HG02884 (cell line): Measurements from ENCODE around the gene STYXL1.

Experiments
- ATAC-seq: cut with Tn5 transposase; IDR thresholded peaks from one replicate; pipeline ENCODE4 v1.9.1; 2021; ENCODE audit warnings: mild to moderate bottlenecking, moderate library complexity; ENCODE audit not compliant: unreplicated experiment

The STYXL1 gene

GRCh38 chr7:75981453-75982305, 66.1 kb downstream of the STYXL1 start:
- no peak for ATAC-seq

GRCh38 chr7:75981203-75981452, 66.7 kb downstream of the STYXL1 start:
- no peak for ATAC-seq

GRCh38 chr7:75980430-75981202, 67.2 kb downstream of the STYXL1 start:
- no peak for ATAC-seq

- ATAC-seq = no peak
These were observed 67.9 kb downstream of the STYXL1 start for GRCh38 chr7:75979759-75980429.

- ATAC-seq = no peak
These were observed 70.1 kb downstream of the STYXL1 start for GRCh38 chr7:75977743-75978142.

GRCh38 chr7:75971961-75972763, 75.6 kb downstream of the STYXL1 start:
- ATAC-seq = no peak

GRCh38 chr7:75971309-75971960, 76.4 kb downstream of the STYXL1 start:
- ATAC-seq = no peak

GRCh38 chr7:75969704-75970498, 77.9 kb downstream of the STYXL1 start:
- ATAC-seq = no peak

- no peak for ATAC-seq
These were observed 78.6 kb downstream of the STYXL1 start for GRCh38 chr7:75969182-75969581.

- no peak for ATAC-seq
These were observed 79.2 kb downstream of the STYXL1 start for GRCh38 chr7:75968561-75969001.

- no peak for ATAC-seq
These were observed 79.8 kb downstream of the STYXL1 start for GRCh38 chr7:75968012-75968411.

GRCh38 chr7:75967487-75967997, 80.3 kb downstream of the STYXL1 start:
- no peak for ATAC-seq

- no peak for ATAC-seq
These were observed 80.7 kb downstream of the STYXL1 start for GRCh38 chr7:75967055-75967454.

GRCh38 chr7:75966190-75966961, 81.4 kb downstream of the STYXL1 start:
- no peak for ATAC-seq

GRCh38 chr7:75965617-75966016, 82.2 kb downstream of the STYXL1 start:
- ATAC-seq = no peak

- ATAC-seq = no peak
These were observed 84.3 kb downstream of the STYXL1 start for GRCh38 chr7:75963381-75963995.

- no peak for ATAC-seq
These were observed 85.0 kb downstream of the STYXL1 start for GRCh38 chr7:75962607-75963380.
